K562 (cell line): ENCODE results near the gene GRIN1. TPM values are rescaled to one million over a fixed set of nuclear protein-coding genes. Genes with fewer than 3 reads are reported as not detected.

Experiments
- CBFA2T2 ChIP-seq: fragments of 450-650 bp; conservative IDR thresholded peaks from 2 replicates; pipeline ENCODE4 v1.6.1; 2017; ENCODE audit warnings: mild to moderate bottlenecking
- E2F1 ChIP-seq: sonication (generic); formaldehyde crosslinking; IDR thresholded peaks from 2 replicates; pipeline ENCODE4 v1.8.1; 2023; ENCODE audit warnings: mild to moderate bottlenecking, missing genetic modification reagents, moderate library complexity
- E2F4 ChIP-seq: sonication (generic); formaldehyde crosslinking; IDR thresholded peaks from 2 replicates; pipeline ENCODE4 v1.8.0; 2022; ENCODE audit warnings: mild to moderate bottlenecking, low read depth, missing genetic modification reagents
- FOXJ3 ChIP-seq: sonication (generic); formaldehyde crosslinking; IDR thresholded peaks from 2 replicates; pipeline ENCODE4 v1.4.0; 2020; ENCODE audit warnings: mild to moderate bottlenecking, missing genetic modification reagents
- FOXO4 ChIP-seq: fragments of 450-650 bp; formaldehyde crosslinking; IDR thresholded peaks from 2 replicates; pipeline ENCODE4 v1.4.0; 2020; ENCODE audit warnings: mild to moderate bottlenecking, moderate library complexity
- GMEB1 ChIP-seq: fragments of 250-450 bp; sonication (Bioruptor Pico); IDR thresholded peaks from 2 replicates; pipeline ENCODE4 v1.4.0; 2020; ENCODE audit warnings: mild to moderate bottlenecking
- HIVEP1 ChIP-seq: fragments of 250-450 bp; sonication (Bioruptor Pico); IDR thresholded peaks from 2 replicates; pipeline ENCODE4 v1.4.0; 2020; ENCODE audit warnings: mild to moderate bottlenecking
- HMBOX1 ChIP-seq: sonication (generic); IDR thresholded peaks from 2 replicates; pipeline ENCODE4 v1.6.1; 2016
- HMG20B ChIP-seq: fragments of 250-450 bp; sonication (Bioruptor Pico); IDR thresholded peaks from 2 replicates; pipeline ENCODE4 v1.5.0; 2021; ENCODE audit warnings: mild to moderate bottlenecking
- KLF16 ChIP-seq: IDR thresholded peaks from 2 replicates; pipeline ENCODE4 v1.6.1; 2016; ENCODE audit warnings: antibody characterized with exemption
- MCM3 ChIP-seq: fragments of 450-650 bp; IDR thresholded peaks from 2 replicates; pipeline ENCODE4 v1.6.1; 2016
- MITF ChIP-seq: IDR thresholded peaks from 2 replicates; pipeline ENCODE4 v1.6.1; 2014; ENCODE audit warnings: antibody characterized with exemption
- NCOA6 ChIP-seq: fragments of 450-650 bp; IDR thresholded peaks from 2 replicates; pipeline ENCODE4 v1.6.1; 2017; ENCODE audit warnings: mild to moderate bottlenecking
- NELFE ChIP-seq: IDR thresholded peaks from 2 replicates; pipeline ENCODE4 v1.6.1; 2011; ENCODE audit warnings: mild to moderate bottlenecking; ENCODE audit not compliant: insufficient read depth, insufficient read length
- PHTF2 ChIP-seq: fragments of 250-450 bp; sonication (Bioruptor Pico); IDR thresholded peaks from 2 replicates; pipeline ENCODE4 v1.5.0; 2021; ENCODE audit warnings: mild to moderate bottlenecking
- POLR2G ChIP-seq: fragments of 200-400 bp; formaldehyde crosslinking; IDR thresholded peaks from 2 replicates; pipeline ENCODE4 v1.6.1; 2017; ENCODE audit warnings: low read depth, mild to moderate bottlenecking, antibody characterized with exemption, low read length, moderate library complexity
- RFX1 ChIP-seq: fragments of 450-650 bp; IDR thresholded peaks from 2 replicates; pipeline ENCODE4 v1.6.1; 2016; ENCODE audit warnings: mild to moderate bottlenecking, moderate library complexity
- TAF9B ChIP-seq: fragments of 450-650 bp; IDR thresholded peaks from 2 replicates; pipeline ENCODE4 v1.6.1; 2018; ENCODE audit warnings: mild to moderate bottlenecking; ENCODE audit not compliant: partially characterized antibody
- ZFPM2 ChIP-seq: fragments of 250-450 bp; sonication (Bioruptor Pico); IDR thresholded peaks from 2 replicates; pipeline ENCODE4 v1.5.1; 2022; ENCODE audit warnings: mild to moderate bottlenecking
- ZNF165 ChIP-seq: fragments of 250-450 bp; sonication (Bioruptor Pico); IDR thresholded peaks from 2 replicates; pipeline ENCODE4 v1.4.0; 2020; ENCODE audit warnings: borderline replicate concordance
- ZNF282 ChIP-seq: sonication (generic); formaldehyde crosslinking; IDR thresholded peaks from 2 replicates; pipeline ENCODE4 v1.8.1; 2023; ENCODE audit warnings: missing genetic modification reagents
- ZNF695 ChIP-seq: fragments of 450-650 bp; formaldehyde crosslinking; IDR thresholded peaks from 2 replicates; pipeline ENCODE4 v1.4.0; 2020; ENCODE audit warnings: mild to moderate bottlenecking, moderate library complexity
- polyA plus RNA-seq, 8 experiments: library from polyadenylated mRNA; depleted of rRNA in 4 of 8; stranded (reverse) in 5 of 8; unstranded in 3 of 8; fragments of >200 nt; fragmentation: Nextera tagmentation in 2 of 8; fragmentation: Illumina TruSeq in 1 of 8; extraction: Ambion mirVana in 2 of 8; extraction: Trizol in 1 of 8; gene quantifications; 2 replicates each; pipeline versions ENCODE4 v1.2.1 to v1.2.3, GENCODE V29; 2011 to 2014; ENCODE audit warnings: inconsistent platforms in 1 of 8, missing spikeins in 1 of 8
- total RNA-seq, 7 experiments: library from RNA; depleted of rRNA in 6 of 7; stranded (reverse); fragments of >200 nt in 6 of 7; fragmentation: Illumina TruSeq in 2 of 7; extraction: Trizol in 2 of 7; gene quantifications; 2 replicates each; pipeline versions ENCODE4 v1.2.1 to v1.2.3, GENCODE V29; 2011 to 2021; ENCODE audit warnings: low replicate concordance in 1 of 7

GRIN1 gene
- total and polyA plus RNA-seq, 9 of the 15 experiments (the other 6 are each of a cell fraction or from before 2014, with no cell fraction given): 0.03 to 0.35 (median 0.16) TPM; not detected in 6

GRCh38 chr9:137200311-137201204, 61.6 kb downstream of the GRIN1 start, which contains the start of gene TPRN (continued):
- TF ChIP-seq HMBOX1 (no peak), ZFPM2 (peak; percentile 26; the same call in 1 of the 2 replicates), MITF (no peak), POLR2G (peak; percentile 98), FOXJ3 (CRISPR knock-in tag) (no peak), FOXO4 (no peak), PHTF2 (CRISPR knock-in tag) (no peak), NELFE (no peak), CBFA2T2 (no peak), ZNF695 (CRISPR knock-in tag) (no peak), ZNF165 (no peak), ZNF282 (CRISPR knock-in tag) (no peak), E2F4 (CRISPR knock-in tag) (no peak), RFX1 (no peak), HIVEP1 (CRISPR knock-in tag) (no peak), E2F1 (no peak), KLF16 (no peak), GMEB1 (CRISPR knock-in tag) (no peak), MCM3 (no peak), TAF9B (no peak), HMG20B (CRISPR knock-in tag) (no peak), NCOA6 (no peak)
